SU-DHL-6 (cell line): ENCODE measurements around the gene ALDOB.

Experiments used
- H2AFZ ChIP-seq: fragments of 200-600 bp; sonication (generic); 2 replicates; pipeline ENCODE4 v1.6.1; 2014; ENCODE audit warnings: low read depth, mild to moderate bottlenecking, moderate library complexity, mixed read lengths, antibody characterized with exemption, low read length; ENCODE audit not compliant: severe bottlenecking
- H3F3A ChIP-seq: fragments of 200-600 bp; shearing (Covaris generic); 2 replicates; pipeline ENCODE4 v1.6.0; 2016; ENCODE audit warnings: antibody characterized with exemption, mild to moderate bottlenecking; ENCODE audit not compliant: insufficient read depth
- H3K27ac ChIP-seq: fragments of 200-600 bp; sonication (generic); 2 replicates; pipeline ENCODE4 v1.5.1; 2016; ENCODE audit warnings: low read depth, mild to moderate bottlenecking, low read length, moderate library complexity, mixed read lengths
- H3K27me3 ChIP-seq: fragments of 200-600 bp; sonication (generic), shearing (Covaris generic); 2 replicates; pipeline ENCODE4 v1.6.0; 2014; ENCODE audit warnings: mild to moderate bottlenecking, low read length
- H3K36me3 ChIP-seq: fragments of 200-600 bp; sonication (generic); 2 replicates; pipeline ENCODE4 v1.6.1; 2014; ENCODE audit warnings: mild to moderate bottlenecking, low read length, mixed read lengths
- H3K4me2 ChIP-seq: fragments of 300-600, 200-600 bp; shearing (Covaris generic), sonication (generic); 2 replicates; pipeline ENCODE4 v1.6.0; 2014; ENCODE audit warnings: low read length, low read depth, mild to moderate bottlenecking; ENCODE audit not compliant: poor library complexity, severe bottlenecking
- H3K4me3 ChIP-seq: fragments of 200-600 bp; sonication (generic); 2 replicates; pipeline ENCODE4 v1.5.1; 2014; ENCODE audit warnings: antibody characterized with exemption, low read length, mild to moderate bottlenecking, mixed read lengths; ENCODE audit not compliant: insufficient read depth, poor library complexity, severe bottlenecking
- H3K79me2 ChIP-seq: fragments of 200-600 bp; sonication (generic); 2 replicates; pipeline ENCODE4 v1.6.1; 2014; ENCODE audit warnings: mild to moderate bottlenecking, low read length, moderate library complexity; ENCODE audit not compliant: insufficient read depth
- H3K9ac ChIP-seq: fragments of 200-600 bp; sonication (generic); 2 replicates; pipeline ENCODE4 v1.7.0; 2014; ENCODE audit warnings: mild to moderate bottlenecking, low read length
- H3K9me2 ChIP-seq: fragments of 200-600 bp; sonication (generic); replicated peaks from 2 replicates; pipeline ENCODE4 v1.6.1; 2014; ENCODE audit warnings: low read length; ENCODE audit not compliant: insufficient read depth
- H3K9me3 ChIP-seq: fragments of 200-600 bp; sonication (generic); 2 replicates; pipeline ENCODE4 v1.6.1; 2014; ENCODE audit warnings: low read length, mixed read lengths; ENCODE audit not compliant: insufficient read depth
- H4K20me1 ChIP-seq: fragments of 200-600 bp; sonication (generic); 2 replicates; pipeline ENCODE4 v1.6.1; 2014; ENCODE audit warnings: low read depth, mild to moderate bottlenecking, antibody characterized with exemption, low read length, moderate library complexity, mixed read lengths
- CTCF ChIP-seq: fragments of 200-600 bp; sonication (generic); IDR thresholded peaks from one replicate; pipeline ENCODE4 v1.5.1; 2017; ENCODE audit warnings: antibody characterized with exemption, mild to moderate bottlenecking, low read length, moderate library complexity; ENCODE audit not compliant: insufficient read depth, poor library complexity, severe bottlenecking
- EZH2phosphoT487 ChIP-seq: fragments of 200-600 bp; sonication (generic), shearing (Covaris generic); conservative IDR thresholded peaks from 2 replicates; pipeline ENCODE4 v1.6.1; 2018; ENCODE audit warnings: mild to moderate bottlenecking, antibody characterized with exemption, low read length, moderate library complexity, mixed read lengths

The ALDOB gene

GRCh38 chr9:101434998-101435397 lies 576 bp downstream of the ALDOB start:
- Histone ChIP-seq H3K36me3 (no peaks in the 10 kb centered on the region), H4K20me1 (no peaks in the 10 kb centered on the region), H3K27ac (no peak overlapping the region), H3K9ac (no peak overlapping the region), H3K9me3 (no peaks in the 10 kb centered on the region), H3K4me3 (no peak overlapping the region), H3K4me2 (no peak overlapping the region), H3K27me3 (no peaks in the 10 kb centered on the region), H3F3A (no peaks in the 10 kb centered on the region), H2AFZ (no peak overlapping the region), H3K79me2 (no peaks in the 10 kb centered on the region), H3K9me2 (no peaks in the 10 kb centered on the region)
- TF ChIP-seq CTCF (no peak), EZH2phosphoT487 (no peak)

GRCh38 chr9:101433229-101433628 lies 2.3 kb downstream of the ALDOB start:
- H3K9me3 ChIP-seq = no peaks in the 10 kb centered on the region
- H3K79me2 ChIP-seq = no peaks in the 10 kb centered on the region
- H3K9ac ChIP-seq = no peak overlapping the region
- H4K20me1 ChIP-seq = no peaks in the 10 kb centered on the region
- peaks cover 7% of the 10 kb centered on the region for H3F3A ChIP-seq
- no peaks in the 10 kb centered on the region for H3K27me3 ChIP-seq
- H3K4me2 ChIP-seq = no peak overlapping the region
- H2AFZ ChIP-seq = no peak overlapping the region
- no peaks in the 10 kb centered on the region for H3K36me3 ChIP-seq
- TF ChIP-seq CTCF (no peak), EZH2phosphoT487 (no peak)
- H3K9me2 ChIP-seq = no peaks in the 10 kb centered on the region
- no peak overlapping the region for H3K27ac ChIP-seq
- no peak overlapping the region for H3K4me3 ChIP-seq

- Histone ChIP-seq H3K4me2 (no peak overlapping the region), H3K4me3 (no peak overlapping the region), H3K9ac (no peak overlapping the region), H3F3A (peaks cover 11% of the 10 kb centered on the region), H3K27me3 (no peaks in the 10 kb centered on the region), H3K79me2 (no peaks in the 10 kb centered on the region), H3K36me3 (no peaks in the 10 kb centered on the region), H4K20me1 (no peaks in the 10 kb centered on the region), H3K9me2 (no peaks in the 10 kb centered on the region), H3K27ac (no peak overlapping the region), H2AFZ (no peak overlapping the region), H3K9me3 (no peaks in the 10 kb centered on the region)
- no peak for TF ChIP-seq CTCF
- no peak for TF ChIP-seq EZH2phosphoT487
Measured at GRCh38 chr9:101432740-101433139, 2.8 kb downstream of the ALDOB start.

- TF ChIP-seq CTCF = no peak
- no peak for TF ChIP-seq EZH2phosphoT487
- H3K4me3 ChIP-seq = no peak overlapping the region
- no peaks in the 10 kb centered on the region for H3K79me2 ChIP-seq
- H3K9ac ChIP-seq = no peak overlapping the region
- peaks cover 15% of the 10 kb centered on the region for H3F3A ChIP-seq
- no peak overlapping the region for H3K27ac ChIP-seq
- H3K9me3 ChIP-seq = no peaks in the 10 kb centered on the region
- H3K36me3 ChIP-seq = no peaks in the 10 kb centered on the region
- no peaks in the 10 kb centered on the region for H3K9me2 ChIP-seq
- H4K20me1 ChIP-seq = no peaks in the 10 kb centered on the region
- H2AFZ ChIP-seq = no peak overlapping the region
- no peaks in the 10 kb centered on the region for H3K27me3 ChIP-seq
- H3K4me2 ChIP-seq = no peak overlapping the region
Measured at GRCh38 chr9:101432171-101432570, 3.4 kb downstream of the ALDOB start.
